ENCODE results near the gene ATP2B1.

ATP2B1 gene

DNA sequence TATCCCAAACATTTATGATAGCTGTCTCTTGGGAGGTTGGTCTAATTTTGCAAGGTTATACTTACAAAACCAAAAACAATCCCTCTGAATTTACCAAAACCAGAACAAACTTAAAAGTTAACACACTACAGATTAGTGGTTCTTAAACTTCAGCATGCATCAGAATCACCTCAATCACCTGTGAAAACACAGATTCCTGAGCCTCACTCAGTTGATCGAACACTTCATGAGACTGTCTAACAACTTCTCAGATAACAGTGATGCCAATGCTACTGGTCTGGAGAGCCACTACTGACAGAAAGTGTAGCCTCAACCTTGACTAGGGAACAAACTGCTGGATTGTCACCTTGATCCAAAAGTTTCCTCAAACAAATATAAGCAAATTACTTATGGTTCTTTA, 44.2 kb downstream of the ATP2B1 start:
- TF ChIP-seq ZBTB20 (tag by site-specific recombination; IDR thresholded peaks at IDR 0.05): peak; percentile 79
- peak; percentile 91 for TF ChIP-seq ZSCAN16 (tag by site-specific recombination; IDR thresholded peaks at IDR 0.05)
- TF ChIP-seq, protein P1, sequence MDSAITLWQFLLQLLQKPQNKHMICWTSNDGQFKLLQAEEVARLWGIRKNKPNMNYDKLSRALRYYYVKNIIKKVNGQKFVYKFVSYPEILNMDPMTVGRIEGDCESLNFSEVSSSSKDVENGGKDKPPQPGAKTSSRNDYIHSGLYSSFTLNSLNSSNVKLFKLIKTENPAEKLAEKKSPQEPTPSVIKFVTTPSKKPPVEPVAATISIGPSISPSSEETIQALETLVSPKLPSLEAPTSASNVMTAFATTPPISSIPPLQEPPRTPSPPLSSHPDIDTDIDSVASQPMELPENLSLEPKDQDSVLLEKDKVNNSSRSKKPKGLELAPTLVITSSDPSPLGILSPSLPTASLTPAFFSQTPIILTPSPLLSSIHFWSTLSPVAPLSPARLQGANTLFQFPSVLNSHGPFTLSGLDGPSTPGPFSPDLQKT (IDR thresholded peaks at IDR 0.05; ENCODE audit: borderline replicate concordance, low read depth, low read length): no peak
- Histone ChIP-seq H3K4me3 (ENCODE audit: low read depth, low read length) (no peak overlapping the region), H3K4me1 (ENCODE audit: control insufficient read depth, insufficient read depth, low read length) (peaks cover 18% of the 10 kb centered on the region), H3K9me3 (ENCODE audit: control insufficient read depth, insufficient read depth, low read depth, low read length) (no peaks in the 10 kb centered on the region), H3K36me3 (ENCODE audit: control insufficient read depth in 2 of 2, insufficient read depth in 1 of 2, low read length in 2 of 2) (no peaks in the 10 kb centered on the region), H3K27ac (ENCODE audit: extremely low read depth, low read depth, low read length) (peak overlapping the region; percentile 32; the same call in 1 of the 2 replicates)
- POLR2A ChIA-PET: interaction anchor here (0.6 kb wide), 1 partner anchor 45 kb away, joined by 3 read pairs; no protein-coding TSS in a partner anchor
- CTCF ChIA-PET: interaction anchor here (0.6 kb wide), 1 partner anchor 329 kb away, joined by 4 read pairs; no protein-coding TSS in a partner anchor

DNA sequence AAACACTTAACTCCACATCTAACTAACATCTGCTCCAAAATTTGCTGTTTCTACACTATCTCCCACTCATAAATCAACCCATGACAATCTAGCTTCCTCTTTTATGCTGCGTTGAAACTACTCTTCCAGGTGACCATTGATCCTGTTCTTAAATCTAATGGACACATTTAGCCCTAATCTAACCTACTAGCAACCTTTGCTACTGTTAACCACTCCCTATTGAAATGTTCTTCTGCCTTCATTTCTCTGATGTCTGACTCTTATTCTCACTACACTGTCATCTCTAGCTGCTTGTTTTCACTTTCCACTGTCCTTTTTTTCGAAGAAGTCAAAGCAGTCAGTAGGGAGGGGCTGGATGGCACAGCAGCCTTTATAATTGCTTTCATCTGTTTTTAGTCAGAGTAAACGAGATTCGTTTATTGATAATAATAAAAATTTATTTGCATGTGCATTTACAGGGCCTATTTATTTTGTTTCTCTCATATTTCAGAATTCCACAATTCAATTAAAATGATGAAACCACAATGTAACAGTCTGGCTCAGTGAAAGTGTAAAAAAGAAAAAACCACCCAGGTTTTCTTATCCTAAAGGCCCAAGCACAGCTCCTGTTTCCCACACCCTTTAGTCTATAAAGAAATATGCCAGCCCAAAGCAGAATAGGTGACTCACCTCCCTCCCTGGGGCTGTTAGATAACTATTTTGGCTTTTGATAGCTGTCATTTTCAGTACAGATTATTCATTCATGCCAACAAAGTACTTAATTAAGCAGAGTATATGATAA, 44.9 kb downstream of the ATP2B1 start:
- CTCF ChIA-PET: interaction anchor here (0.6 to 1.6 kb wide), 2 partner anchors 10 to 328 kb away, joined by 3 to 4 read pairs; no protein-coding TSS in a partner anchor
- peak overlapping the region; percentile 32; the same call in 1 of the 2 replicates for H3K27ac ChIP-seq (ENCODE audit: extremely low read depth, low read depth, low read length)
- TF ChIP-seq, protein P2, sequence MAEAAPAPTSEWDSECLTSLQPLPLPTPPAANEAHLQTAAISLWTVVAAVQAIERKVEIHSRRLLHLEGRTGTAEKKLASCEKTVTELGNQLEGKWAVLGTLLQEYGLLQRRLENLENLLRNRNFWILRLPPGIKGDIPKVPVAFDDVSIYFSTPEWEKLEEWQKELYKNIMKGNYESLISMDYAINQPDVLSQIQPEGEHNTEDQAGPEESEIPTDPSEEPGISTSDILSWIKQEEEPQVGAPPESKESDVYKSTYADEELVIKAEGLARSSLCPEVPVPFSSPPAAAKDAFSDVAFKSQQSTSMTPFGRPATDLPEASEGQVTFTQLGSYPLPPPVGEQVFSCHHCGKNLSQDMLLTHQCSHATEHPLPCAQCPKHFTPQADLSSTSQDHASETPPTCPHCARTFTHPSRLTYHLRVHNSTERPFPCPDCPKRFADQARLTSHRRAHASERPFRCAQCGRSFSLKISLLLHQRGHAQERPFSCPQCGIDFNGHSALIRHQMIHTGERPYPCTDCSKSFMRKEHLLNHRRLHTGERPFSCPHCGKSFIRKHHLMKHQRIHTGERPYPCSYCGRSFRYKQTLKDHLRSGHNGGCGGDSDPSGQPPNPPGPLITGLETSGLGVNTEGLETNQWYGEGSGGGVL (tag by site-specific recombination; IDR thresholded peaks at IDR 0.05): no peak
- TF ChIP-seq ZNF138 (tag by site-specific recombination; IDR thresholded peaks at IDR 0.05; ENCODE audit: borderline replicate concordance) (no peak), ZBTB8A (tag by site-specific recombination; IDR thresholded peaks at IDR 0.05) (peak; percentile 28; the same call in 1 of the 2 replicates), MEIS1 (CRISPR knock-in tag; IDR thresholded peaks at IDR 0.05; ENCODE audit: borderline replicate concordance) (0 out of 2 replicates have a peak, but pooled peaks have one; percentile 23), ZNF10 (tag by site-specific recombination; IDR thresholded peaks at IDR 0.05) (no peak), ZNF664 (tag by site-specific recombination; IDR thresholded peaks at IDR 0.05) (no peak), ZNF155 (tag by site-specific recombination; IDR thresholded peaks at IDR 0.05) (no peak), SCRT2 (tag by site-specific recombination; IDR thresholded peaks at IDR 0.05) (no peak), ZNF175 (tag by site-specific recombination; IDR thresholded peaks at IDR 0.05) (no peak), ZNF146 (tag by site-specific recombination; IDR thresholded peaks at IDR 0.05) (no peak), ZNF404 (tag by site-specific recombination; IDR thresholded peaks at IDR 0.05) (no peak)
- TF ChIP-seq, protein P3, sequence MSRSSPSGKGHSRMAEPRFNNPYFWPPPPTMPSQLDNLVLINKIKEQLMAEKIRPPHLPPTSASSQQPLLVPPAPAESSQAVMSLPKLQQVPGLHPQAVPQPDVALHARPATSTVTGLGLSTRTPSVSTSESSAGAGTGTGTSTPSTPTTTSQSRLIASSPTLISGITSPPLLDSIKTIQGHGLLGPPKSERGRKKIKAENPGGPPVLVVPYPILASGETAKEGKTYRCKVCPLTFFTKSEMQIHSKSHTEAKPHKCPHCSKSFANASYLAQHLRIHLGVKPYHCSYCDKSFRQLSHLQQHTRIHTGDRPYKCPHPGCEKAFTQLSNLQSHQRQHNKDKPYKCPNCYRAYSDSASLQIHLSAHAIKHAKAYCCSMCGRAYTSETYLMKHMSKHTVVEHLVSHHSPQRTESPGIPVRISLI (tag by site-specific recombination; IDR thresholded peaks at IDR 0.05): 0 out of 2 replicates have a peak, but pooled peaks have one; percentile 25
- TF ChIP-seq, protein P4, sequence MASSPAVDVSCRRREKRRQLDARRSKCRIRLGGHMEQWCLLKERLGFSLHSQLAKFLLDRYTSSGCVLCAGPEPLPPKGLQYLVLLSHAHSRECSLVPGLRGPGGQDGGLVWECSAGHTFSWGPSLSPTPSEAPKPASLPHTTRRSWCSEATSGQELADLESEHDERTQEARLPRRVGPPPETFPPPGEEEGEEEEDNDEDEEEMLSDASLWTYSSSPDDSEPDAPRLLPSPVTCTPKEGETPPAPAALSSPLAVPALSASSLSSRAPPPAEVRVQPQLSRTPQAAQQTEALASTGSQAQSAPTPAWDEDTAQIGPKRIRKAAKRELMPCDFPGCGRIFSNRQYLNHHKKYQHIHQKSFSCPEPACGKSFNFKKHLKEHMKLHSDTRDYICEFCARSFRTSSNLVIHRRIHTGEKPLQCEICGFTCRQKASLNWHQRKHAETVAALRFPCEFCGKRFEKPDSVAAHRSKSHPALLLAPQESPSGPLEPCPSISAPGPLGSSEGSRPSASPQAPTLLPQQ (tag by site-specific recombination; IDR thresholded peaks at IDR 0.05): no peak
- TF ChIP-seq, protein P5, sequence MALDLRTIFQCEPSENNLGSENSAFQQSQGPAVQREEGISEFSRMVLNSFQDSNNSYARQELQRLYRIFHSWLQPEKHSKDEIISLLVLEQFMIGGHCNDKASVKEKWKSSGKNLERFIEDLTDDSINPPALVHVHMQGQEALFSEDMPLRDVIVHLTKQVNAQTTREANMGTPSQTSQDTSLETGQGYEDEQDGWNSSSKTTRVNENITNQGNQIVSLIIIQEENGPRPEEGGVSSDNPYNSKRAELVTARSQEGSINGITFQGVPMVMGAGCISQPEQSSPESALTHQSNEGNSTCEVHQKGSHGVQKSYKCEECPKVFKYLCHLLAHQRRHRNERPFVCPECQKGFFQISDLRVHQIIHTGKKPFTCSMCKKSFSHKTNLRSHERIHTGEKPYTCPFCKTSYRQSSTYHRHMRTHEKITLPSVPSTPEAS (tag by site-specific recombination; IDR thresholded peaks at IDR 0.05): no peak
- TF ChIP-seq, protein P6, sequence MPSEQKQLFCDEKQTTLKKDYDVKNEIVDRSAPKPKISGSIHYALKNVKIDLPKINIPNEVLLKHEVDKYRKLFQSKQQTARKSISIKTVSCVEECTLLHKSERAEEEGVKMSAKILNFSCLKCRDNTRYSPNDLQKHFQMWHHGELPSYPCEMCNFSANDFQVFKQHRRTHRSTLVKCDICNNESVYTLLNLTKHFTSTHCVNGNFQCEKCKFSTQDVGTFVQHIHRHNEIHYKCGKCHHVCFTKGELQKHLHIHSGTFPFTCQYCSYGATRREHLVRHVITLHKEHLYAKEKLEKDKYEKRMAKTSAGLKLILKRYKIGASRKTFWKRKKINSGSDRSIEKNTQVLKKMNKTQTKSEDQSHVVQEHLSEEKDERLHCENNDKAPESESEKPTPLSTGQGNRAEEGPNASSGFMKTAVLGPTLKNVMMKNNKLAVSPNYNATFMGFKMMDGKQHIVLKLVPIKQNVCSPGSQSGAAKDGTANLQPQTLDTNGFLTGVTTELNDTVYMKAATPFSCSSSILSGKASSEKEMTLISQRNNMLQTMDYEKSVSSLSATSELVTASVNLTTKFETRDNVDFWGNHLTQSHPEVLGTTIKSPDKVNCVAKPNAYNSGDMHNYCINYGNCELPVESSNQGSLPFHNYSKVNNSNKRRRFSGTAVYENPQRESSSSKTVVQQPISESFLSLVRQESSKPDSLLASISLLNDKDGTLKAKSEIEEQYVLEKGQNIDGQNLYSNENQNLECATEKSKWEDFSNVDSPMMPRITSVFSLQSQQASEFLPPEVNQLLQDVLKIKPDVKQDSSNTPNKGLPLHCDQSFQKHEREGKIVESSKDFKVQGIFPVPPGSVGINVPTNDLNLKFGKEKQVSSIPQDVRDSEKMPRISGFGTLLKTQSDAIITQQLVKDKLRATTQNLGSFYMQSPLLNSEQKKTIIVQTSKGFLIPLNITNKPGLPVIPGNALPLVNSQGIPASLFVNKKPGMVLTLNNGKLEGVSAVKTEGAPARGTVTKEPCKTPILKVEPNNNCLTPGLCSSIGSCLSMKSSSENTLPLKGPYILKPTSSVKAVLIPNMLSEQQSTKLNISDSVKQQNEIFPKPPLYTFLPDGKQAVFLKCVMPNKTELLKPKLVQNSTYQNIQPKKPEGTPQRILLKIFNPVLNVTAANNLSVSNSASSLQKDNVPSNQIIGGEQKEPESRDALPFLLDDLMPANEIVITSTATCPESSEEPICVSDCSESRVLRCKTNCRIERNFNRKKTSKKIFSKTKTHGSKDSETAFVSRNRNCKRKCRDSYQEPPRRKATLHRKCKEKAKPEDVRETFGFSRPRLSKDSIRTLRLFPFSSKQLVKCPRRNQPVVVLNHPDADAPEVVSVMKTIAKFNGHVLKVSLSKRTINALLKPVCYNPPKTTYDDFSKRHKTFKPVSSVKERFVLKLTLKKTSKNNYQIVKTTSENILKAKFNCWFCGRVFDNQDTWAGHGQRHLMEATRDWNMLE (tag by site-specific recombination; conservative IDR thresholded peaks at IDR 0.05; ENCODE audit: low read depth): no peak
- TF ChIP-seq, protein P7, sequence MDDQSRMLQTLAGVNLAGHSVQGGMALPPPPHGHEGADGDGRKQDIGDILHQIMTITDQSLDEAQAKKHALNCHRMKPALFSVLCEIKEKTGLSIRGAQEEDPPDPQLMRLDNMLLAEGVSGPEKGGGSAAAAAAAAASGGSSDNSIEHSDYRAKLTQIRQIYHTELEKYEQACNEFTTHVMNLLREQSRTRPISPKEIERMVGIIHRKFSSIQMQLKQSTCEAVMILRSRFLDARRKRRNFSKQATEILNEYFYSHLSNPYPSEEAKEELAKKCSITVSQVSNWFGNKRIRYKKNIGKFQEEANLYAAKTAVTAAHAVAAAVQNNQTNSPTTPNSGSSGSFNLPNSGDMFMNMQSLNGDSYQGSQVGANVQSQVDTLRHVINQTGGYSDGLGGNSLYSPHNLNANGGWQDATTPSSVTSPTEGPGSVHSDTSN (CRISPR knock-in tag; IDR thresholded peaks at IDR 0.05): no peak

More for the DNA sequence above, 44.9 kb downstream of the ATP2B1 start:
- Histone ChIP-seq H3K9me3 (ENCODE audit: control insufficient read depth, insufficient read depth, low read depth, low read length) (no peaks in the 10 kb centered on the region), H3K36me3 (ENCODE audit: control insufficient read depth in 2 of 2, insufficient read depth in 1 of 2, low read length in 2 of 2) (no peaks in the 10 kb centered on the region), H3K4me3 (ENCODE audit: low read depth, low read length) (no peak overlapping the region), H3K4me1 (ENCODE audit: control insufficient read depth, insufficient read depth, low read length) (peaks cover 18% of the 10 kb centered on the region)
- POLR2A ChIA-PET: interaction anchor here (0.7 kb wide), 1 partner anchor 46 kb away, joined by 3 read pairs; no protein-coding TSS in a partner anchor

Measured in HEK293 (cell line).